ENCODE results near the gene CLCN5.

Gene CLCN5

DNA sequence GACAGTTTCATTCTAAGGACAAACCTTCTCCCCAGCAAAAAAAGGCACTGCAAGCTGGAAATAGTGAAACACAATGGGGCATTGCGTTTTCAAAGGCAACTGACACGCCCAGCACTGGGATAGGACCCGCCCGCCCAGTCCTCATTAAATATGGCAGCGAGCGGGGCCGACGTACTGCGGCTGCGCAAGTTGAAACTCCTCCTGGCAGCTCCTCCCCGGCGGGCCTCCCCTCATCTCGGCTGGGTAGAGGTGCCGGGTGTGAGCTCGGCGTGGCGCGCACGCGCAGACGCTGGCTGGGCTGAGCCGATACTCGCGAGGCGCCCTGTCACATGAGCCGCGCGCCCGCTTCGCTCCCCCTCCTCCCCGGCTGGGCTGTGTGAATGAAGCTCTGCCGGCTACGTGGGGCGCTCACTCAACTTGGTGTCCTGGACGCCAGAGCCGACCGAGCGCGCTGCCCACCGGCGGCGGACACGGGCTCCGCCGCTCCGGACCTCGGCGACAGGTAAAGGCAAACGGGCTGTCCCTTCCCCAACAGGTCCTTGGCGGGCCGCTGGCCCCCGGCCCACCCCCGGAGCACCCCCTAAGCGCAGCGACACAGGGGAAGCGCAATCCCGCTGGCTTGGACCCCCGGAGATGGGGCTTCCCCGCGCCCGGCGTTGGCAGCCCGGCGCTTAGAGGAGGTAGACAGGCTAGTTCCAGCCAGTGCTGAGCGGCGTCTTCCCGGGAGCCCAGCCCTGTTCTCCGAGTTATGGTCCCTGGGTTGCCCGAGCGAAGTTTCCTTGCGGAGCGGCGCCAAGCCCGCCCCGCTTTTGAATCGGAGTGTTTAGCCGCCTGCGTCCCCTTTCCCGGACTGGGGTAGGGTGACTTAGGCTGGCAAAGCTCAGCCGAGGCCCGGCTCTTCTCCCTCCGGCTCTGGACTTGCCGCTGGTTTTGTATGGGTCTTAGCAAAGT is at the start of gene CLCN5:
Gene CLCN5, plus strand, starts transcription at position 306 of the 951 bp plus-strand sequence. CDS start 2,703 bp downstream, outside the sequence.
- DNase-seq (ENCODE audit: low read depth): peak; percentile 87

DNA sequence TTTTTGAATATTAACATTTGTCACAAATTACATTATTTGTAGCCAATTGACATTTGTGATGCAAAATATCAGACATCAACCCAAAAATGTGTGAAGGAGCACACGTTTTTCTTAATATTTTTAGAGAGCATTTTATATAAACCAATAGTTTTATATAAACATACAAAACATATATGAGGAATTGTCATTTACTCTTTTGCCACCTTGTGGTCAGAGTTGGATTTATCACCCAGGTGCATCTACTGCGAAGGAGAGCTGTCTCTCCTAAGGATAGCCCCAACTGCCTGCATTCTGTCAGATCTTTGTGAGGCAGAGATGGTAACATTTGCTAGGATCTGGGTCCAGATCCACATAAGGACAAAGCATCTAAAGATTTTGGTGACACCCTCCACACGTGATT is 45.6 kb upstream of the CLCN5 start:
- no peak for DNase-seq (ENCODE audit: low read depth)

DNA sequence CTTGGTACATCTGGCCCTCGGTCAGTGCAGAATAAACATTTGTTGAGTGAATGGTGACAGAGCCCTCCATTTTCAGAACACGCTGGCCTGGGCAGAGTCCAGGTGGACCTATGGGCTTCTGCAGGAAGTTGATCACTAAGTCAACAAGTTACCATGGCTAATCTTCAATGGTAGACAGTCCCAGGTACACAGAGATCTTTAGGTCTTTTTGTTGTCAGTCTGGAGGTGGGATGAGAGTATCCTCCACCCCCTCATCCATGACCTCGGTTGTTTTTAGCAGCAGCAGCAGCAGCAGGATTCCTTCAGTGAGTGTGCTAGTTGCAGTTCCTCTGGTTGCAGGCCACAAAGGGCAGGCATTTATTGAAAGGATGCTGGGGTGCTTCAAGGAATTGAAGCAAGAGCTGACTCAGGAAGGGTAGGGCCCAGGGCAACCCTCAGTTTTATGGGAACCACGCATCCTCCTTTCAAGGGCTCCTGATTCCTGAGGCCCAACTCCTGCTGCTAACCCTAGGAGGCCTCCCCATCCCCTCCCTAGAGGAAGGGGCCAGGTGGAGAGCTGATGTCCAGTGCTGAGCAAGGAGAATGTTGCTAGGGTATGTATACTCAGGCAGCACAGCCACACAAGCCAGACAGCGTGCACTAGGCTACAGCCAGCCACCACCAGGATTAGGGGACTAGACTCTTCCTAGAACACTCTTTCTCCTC is 44.8 kb upstream of the CLCN5 start:
- no peak for DNase-seq (ENCODE audit: low read depth)

DNA sequence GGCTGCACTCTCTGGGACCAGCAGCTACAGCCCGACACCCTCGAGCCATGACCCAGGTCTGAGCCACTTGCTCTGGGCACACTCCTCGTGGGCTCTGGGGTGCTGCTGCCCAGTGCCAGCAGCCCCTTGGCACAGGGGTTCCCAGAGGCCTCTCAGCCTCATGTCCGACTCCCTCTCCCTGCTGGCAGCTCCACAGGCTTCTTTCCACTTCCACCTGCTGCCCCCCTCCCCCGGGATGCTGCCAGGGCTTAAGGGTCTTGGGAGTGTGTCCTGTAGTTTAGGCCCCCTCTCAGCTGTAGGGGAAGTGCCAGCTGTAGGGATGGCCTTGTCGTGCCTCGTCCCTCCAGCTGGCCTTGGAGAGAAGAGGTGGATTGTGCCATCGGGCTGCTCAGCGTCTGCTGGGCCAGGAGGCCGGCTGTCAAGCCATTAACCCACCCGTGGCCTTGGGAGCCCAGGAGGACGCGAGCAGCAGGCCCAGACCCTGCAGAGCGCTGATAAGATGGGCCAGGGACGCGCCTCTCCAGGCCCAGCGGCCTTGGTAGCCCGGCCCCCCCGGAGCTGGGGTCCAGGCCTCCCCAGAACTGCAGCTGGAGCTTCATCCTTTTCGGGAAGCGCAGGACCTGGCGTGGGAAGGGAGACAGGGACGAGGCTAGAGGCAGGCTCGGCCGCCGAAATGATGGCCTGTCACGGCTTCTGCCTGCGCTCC is 44.1 kb upstream of the CLCN5 start:
- no peak for DNase-seq (ENCODE audit: low read depth)

DNA sequence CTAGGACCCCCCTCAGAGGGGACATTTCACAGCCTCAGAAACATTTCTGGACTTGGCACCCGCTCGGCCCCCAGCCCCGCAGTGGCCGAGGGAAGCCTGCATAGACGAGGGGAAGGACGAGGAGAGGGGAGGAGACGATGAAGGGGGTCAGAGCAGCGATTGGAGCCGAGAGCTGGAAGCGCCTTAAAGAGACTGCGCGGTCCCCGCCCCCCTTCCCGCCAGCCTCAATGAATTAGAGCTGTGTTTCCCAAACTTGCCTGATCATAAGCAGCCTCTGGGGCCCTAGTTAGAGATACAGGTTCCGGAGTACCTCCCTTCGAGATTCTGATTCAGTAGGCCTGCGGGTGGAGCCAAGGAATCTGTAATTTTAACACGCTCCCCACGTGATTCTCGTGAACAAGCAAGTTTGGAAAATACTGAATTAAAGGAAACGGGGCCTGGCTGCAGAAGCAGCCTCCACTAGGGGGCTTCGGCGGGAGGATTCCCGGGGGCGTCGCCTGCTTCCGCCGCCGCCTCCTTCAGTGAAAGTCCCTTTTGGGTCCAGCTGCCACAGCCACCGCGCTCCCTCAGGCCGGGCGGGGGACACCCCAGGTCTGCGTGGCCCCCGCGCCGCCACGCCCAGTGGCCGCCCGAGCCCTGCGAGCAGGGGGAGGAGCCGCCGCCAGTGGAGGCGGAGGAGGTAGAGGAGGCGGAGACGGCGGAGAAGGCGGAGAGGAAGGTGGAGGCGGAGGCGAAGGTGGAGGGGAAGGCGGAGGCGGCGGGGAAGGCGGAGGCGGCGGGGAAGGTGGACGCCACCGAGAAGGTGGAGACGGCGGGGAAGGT is 43.4 kb upstream of the CLCN5 start, which contains the start of gene USP27X:
Gene USP27X, plus strand, starts transcription at position 651 of the 822 bp plus-strand sequence. CDS start 824 bp downstream, outside the sequence.
- peak; percentile 50 for DNase-seq (ENCODE audit: low read depth)

DNA sequence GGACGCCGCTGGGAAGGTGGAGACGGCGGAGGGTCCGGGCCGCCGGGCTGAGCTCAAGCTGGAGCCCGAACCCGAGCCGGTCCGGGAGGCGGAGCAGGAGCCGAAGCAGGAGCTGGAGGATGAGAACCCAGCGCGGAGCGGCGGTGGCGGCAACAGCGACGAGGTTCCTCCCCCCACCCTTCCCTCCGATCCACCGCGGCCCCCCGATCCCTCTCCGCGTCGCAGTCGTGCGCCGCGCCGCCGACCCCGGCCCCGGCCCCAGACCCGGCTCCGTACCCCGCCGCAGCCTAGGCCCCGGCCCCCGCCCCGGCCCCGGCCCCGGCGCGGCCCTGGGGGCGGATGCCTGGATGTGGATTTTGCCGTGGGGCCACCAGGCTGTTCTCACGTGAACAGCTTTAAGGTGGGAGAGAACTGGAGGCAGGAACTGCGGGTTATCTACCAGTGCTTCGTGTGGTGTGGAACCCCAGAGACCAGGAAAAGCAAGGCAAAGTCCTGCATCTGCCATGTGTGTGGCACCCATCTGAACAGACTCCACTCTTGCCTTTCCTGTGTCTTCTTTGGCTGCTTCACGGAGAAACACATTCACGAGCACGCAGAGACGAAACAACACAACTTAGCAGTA is 42.6 kb upstream of the CLCN5 start:
- no peak for DNase-seq (ENCODE audit: low read depth)

DNA sequence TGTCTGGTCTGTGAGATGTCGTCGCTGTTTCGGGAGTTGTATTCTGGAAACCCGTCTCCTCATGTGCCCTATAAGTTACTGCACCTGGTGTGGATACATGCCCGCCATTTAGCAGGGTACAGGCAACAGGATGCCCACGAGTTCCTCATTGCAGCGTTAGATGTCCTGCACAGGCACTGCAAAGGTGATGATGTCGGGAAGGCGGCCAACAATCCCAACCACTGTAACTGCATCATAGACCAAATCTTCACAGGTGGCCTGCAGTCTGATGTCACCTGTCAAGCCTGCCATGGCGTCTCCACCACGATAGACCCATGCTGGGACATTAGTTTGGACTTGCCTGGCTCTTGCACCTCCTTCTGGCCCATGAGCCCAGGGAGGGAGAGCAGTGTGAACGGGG is 41.7 kb upstream of the CLCN5 start:
- no peak for DNase-seq (ENCODE audit: low read depth)

DNA sequence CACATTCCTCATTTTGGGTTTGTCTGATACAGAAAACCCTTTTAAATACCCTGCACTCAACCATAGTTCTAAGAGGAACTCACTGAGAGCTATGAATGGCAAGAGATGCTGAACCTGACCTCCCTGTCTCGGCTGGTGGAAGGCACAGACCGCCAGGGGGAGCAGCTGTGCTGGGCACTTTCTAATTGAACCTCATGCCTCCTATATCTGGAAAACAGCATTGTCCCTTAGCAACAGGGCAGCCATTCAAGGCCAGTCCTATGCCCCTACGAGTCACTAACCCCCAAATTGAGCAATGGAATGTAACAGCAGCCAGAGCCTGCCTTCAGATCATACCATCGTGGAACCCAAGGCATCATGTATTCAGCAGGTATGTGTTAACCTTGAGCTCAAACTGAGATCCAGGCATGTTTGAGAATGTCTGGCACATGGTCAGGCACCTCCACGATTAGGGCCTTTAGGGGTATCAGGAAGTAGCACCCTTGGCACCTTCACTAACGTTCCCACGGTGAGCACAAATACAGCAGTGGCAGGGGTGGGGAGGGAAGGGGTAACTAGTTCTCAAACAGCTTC is 38.0 kb upstream of the CLCN5 start:
- DNase-seq (ENCODE audit: low read depth): peak; percentile 39

DNA sequence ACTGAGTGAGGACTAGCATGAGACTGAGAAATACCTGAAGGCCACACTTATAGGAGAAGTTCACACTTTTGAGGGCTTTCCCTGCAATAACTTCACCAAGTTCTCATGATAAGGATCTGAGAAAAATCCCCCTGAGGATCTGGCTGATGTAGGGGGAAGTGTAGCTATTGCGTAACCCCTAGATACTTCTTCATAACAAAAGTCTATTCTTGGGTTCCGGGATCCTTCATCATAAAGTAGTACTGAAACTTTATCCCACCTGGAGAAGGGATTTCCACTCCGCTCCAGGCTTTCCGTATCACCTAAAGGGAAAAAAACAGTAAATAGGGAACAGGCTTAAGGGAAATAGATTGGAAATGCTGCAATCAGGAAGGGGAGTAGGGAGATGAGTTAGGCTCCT is 29.9 kb upstream of the CLCN5 start:
- DNase-seq (ENCODE audit: low read depth): no peak

DNA sequence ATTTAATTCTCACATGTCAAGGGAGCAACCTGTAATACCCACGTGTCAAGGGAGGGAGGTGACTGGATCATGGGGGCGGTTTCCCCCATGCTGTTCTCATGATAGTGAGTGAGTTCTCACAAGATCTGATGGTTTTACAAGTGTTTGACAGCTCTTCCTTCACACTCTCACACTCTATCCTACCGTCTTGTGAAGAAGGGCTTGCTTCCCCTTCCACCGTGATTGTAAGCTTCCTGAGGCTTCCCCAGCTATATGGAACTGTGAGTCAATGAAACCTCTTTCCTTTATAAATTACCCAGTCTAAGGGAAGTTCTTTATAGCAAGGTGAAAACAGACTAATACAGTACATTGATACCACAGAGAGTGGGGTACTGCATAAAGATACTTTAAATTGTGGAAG is 25.4 kb upstream of the CLCN5 start:
- DNase-seq (ENCODE audit: low read depth): no peak

DNA sequence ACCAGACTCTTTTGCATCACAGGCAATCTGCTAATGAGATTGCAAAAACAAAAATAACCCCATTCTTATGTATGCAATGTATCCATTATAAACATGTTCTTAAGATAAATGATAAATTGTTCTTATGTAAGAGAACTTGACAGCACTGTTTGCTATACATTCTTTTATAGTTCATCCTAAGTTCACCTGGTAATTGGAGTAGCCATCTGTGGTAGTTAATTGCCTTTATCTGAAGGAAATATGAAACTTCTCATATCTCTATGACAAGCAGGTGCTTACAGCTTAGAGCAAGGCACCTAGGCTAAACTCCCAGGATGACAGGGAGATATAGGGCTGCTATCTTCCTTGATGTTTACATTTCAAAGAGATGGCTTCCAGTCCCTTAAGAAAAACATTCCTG is 21.3 kb upstream of the CLCN5 start:
- no peak for DNase-seq (ENCODE audit: low read depth)

DNA sequence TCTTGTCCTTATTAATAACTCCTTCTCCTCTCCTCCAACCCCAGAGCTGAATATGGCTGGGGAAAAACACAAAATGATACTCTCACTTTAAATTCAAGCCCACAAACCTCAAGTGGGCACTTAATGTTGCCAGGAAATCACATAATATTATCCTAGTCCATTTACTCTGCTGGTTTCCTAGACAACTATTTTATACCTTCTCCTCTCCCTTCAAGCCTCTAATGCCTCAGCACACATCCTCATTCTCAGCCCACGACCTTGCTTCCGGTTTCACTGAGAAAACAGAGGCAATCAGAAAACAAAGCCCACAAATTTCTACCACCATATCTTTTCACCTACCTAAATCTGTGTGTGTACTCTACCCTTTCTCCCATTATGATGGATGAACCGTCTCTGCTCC is 12.1 kb upstream of the CLCN5 start:
- no peak for DNase-seq (ENCODE audit: low read depth)

DNA sequence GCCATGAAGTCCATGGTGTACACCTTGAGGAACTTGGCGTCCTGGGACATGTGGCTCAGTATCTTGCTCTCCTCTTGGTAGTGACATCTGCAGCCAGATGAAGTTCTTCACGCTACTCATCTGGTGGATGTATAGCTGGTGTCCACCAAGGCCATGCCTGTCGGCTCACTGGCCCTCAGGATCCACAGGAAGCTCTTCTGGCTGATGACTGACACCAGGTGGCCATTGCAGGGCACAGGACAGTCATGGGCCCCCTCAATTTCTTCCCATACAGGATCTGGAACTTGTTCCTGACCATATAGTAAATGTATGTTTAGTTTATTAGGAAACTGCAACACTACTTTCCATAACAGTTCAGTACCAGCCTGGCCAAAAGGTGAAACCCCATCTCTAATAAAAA is 10.3 kb upstream of the CLCN5 start:
- DNase-seq (ENCODE audit: low read depth): no peak

DNA sequence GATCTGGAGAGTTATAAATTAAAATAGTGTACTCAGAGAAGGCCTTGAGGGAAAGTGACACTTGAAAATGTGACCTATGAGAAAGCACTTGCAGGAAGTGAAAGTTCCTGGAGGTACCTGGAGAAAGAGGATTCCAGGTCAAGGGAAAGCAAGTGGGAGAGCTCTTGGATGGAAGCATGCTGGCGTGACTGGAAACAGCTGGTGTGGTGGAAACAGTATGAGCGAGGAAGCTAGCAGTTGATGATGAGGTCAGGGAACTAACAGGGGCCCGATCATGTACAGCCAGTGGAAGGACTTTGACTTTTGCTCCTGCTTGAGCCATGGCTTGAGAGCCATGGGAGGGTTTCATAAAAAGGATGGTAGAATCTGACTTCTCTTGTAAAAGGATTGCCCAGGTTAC is 9.5 kb upstream of the CLCN5 start:
- DNase-seq (ENCODE audit: low read depth): no peak

DNA sequence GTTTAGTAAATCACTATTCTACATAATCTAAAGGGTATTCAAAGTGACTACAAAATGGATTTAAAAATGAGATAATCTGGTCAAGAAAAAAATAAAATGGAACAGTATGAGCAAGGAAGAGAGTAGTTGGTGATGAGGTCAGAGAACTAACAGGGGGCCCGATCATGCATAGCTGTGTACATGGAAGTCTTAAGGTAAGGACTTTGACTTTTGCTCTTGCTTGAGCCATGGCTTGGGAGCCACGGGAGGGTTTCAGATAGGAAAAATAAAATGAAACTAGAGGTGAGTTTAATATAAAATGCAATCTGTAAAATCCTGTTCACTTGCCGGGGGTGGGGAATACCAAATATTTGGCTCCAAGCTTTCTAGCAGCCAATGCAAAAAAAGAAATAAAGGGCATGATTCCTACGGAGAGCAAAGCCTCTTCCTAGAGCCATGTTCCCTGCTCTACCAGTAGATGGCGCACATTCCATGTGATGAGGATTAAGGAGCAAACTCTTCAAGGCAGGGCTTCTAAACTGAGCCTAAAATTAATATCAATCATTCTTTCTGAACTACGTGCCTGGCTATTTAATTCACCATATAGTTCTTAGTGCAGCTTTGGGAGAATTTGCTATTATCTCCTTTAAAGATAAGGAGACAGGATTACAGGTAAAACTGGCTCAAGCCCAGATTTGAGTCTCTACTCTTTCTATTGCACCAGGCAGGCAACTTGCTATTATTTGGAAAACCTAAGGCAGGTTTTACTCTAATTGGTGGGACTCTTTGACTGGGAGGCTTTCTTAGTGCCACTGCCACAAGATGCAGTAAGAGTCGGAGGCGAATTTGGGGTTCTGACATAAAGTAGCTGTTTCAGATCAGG is 6.8 kb upstream of the CLCN5 start:
- no peak for DNase-seq (ENCODE audit: low read depth)

DNA sequence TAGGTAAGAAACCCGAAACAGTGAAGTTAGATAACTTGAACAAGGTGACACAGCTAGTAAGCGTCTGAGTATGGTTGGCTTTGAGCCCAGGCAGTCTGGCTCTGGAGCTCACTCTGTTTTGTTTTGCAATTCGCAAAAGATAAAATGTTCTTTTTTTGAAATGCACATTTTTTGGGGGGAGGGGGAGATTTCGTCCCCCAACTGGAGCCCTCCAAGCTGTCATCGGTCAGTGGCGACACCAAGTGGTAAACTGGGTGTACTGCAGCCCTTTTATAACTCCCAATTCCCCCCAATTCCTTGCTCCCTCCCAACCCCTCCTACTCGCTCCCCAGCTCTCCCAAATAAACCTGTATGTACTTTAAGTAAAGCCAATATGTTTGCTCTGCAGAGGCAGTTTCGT is 2.8 kb upstream of the CLCN5 start:
- DNase-seq (ENCODE audit: low read depth): peak; percentile 4

DNA sequence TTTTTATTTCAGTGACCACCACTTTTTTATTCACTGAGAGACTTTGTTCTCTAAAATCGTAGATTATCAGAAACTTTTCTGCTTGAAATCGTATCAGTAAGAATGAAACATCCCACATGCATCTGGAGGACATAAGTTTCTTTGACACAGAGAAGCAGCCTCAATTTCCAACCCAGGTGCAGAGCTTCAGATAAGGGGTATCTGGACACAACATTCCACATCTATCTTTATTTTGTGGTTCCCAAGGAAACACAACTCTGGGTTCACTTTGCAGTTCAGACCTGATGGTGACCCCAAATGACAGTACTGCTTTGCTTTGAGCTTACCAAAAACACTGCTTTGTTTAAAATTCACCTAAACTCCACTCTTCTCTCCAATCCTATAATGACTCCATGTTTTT is 1.3 kb upstream of the CLCN5 start:
- DNase-seq (ENCODE audit: low read depth): no peak

DNA sequence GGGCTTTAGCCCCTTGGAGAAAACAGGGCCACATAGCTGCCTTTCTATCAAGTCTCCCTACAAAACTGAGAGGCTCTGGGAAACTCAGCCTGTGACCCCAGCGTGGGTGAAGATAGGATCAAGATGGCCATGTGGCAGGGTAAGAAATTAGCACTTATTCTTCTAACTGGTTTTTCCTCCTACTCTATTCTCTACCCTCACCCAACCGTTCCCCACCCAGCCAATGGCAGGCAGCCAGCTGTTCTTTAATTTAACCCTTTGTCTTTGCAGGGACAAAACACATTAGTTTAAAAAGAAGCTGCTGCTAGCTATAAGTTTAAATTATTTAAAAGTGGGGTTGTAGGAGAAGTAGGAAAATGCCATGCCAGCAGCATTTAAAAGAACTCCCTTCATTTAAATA is 2.8 kb downstream of the CLCN5 start:
- no peak for DNase-seq (ENCODE audit: low read depth)

DNA sequence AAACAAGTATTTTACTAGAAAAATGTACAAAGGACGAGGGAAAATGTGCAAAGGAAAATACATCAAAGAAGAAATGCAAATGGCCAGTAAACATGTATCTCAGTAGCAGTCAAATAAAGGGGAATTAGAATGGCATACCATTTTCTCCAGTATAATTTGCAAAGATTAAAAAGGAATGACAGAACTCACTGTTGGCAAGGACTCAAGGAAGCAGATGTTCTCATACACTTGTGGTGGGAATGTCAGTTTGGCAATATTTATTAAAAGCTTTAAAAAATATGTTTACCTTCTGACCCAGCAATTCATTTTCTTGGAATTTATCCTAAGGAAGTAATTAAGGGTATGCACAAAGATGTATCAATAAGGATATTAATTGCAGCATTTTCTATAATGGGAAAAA is 7.6 kb downstream of the CLCN5 start:
- DNase-seq (ENCODE audit: low read depth): no peak

DNA sequence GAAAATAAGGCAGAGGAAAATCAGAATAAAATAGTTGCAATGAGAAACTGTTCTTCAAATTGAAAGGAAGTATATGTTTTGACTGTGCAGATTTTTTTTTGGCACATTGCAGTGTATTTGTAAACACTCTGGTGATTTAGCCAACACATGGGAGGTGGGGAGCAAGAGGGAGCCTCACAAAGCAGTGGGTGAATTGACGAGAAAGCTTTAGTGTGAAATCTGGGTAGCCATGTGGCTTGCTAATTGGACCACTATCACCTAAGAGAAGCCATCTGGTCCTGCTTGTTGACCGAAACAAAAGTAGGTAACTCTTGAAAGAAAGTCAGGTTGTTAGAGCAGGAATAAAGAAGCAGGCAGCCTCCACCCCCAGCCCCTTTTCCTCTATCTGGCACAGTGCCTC is 10.4 kb downstream of the CLCN5 start:
- no peak for DNase-seq (ENCODE audit: low read depth)
